GM19438 (cell line): ENCODE results near the gene C1orf198.

Source experiments
- ATAC-seq: cut with Tn5 transposase; IDR thresholded peaks from one replicate; pipeline ENCODE4 v1.9.1; 2021; ENCODE audit warnings: low read depth; ENCODE audit not compliant: unreplicated experiment

Gene C1orf198

DNA sequence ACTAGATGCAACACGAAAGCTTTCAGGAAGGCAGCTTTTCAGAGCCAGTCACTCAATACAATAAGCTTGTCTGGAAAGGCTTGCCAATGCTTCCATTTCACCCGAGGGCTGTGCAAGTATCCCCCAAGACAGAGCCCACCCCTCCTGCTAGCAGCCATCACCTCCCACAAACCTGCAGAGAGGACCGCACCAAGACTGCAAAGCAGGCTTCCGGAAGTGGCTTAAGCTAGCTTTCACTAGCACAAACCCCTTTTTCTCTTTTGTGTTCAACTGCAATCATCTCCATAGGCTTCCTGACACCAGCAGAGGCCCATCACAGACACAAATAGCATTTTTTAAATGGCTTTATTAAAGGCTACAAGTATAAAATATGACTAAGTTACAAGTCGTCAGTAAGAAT lies 31.5 kb downstream of the C1orf198 start:
- ATAC-seq = no peak

DNA sequence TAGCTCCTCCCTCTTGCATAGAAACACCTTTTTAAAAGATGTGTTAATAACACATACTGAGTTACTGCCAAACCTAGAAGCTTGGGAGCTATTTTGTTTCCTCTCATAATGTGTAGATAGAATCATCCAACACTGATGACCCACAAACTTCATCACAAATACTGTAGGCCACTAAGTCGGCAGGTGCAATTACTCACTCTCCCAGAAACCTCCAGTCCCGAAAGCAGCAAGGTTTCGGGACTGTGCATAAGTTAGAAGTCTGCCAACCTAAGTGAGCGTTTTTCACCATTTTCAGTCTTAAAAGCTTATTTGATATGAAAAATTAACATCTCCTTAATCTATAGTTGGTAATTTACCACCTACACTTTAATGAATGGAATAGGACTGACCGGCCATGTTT lies 32.0 kb downstream of the C1orf198 start:
- no peak for ATAC-seq

DNA sequence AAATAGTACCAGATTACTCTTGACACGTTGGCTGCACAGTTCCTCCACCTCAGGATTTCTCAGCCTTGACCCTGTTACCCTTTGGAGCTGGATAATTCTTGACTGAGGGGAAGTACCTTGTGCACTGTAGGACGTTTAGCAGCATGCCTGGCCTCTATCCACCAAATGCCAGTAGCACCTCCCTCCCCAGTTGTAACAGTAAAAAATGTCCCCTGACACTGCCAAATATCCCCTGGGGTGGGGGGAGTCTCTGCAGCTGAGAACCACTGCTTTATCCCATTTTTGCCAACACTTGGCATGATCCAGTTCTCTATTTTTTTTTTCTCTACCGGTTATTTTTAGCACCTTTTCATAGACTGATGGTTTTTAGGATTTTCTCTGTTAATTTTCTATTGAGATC lies 34.0 kb downstream of the C1orf198 start:
- no peak for ATAC-seq

DNA sequence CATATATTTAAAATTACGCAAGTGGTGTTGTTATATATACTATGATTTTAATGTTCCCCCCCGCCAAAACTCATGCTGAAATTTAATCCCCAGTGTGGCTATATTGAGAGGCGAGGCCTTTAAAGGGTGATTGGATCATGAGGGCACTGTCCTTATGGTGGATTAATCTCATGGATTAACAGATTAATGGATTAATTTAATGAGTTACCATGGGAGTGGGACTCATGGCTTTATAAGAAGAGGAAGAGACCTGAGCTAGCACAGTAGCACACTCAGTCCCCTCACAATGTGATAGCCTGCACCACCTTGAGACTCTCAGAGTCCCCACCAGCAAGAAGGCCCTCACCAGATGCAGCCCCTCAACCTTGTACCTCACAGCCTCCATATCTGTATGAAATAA lies 34.8 kb downstream of the C1orf198 start:
- ATAC-seq = no peak

DNA sequence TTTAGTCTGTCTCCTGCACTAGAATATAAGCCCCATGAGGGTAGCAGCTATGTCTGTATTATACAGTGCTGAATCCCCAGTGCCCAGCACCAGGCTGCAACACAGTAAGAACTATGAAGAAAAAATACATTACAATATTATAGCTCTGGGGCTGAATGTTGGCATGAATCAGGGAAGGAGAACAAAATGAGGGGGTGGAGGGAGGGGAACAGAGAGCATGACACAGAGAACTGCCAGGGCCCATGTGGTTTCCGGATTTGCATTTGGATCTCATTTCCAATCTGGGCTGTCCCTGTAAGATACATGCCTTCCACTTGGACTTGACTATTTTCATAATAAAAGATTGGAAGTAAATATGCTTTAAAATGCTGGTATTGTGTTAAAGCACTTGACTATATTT lies 35.8 kb downstream of the C1orf198 start:
- ATAC-seq = no peak

DNA sequence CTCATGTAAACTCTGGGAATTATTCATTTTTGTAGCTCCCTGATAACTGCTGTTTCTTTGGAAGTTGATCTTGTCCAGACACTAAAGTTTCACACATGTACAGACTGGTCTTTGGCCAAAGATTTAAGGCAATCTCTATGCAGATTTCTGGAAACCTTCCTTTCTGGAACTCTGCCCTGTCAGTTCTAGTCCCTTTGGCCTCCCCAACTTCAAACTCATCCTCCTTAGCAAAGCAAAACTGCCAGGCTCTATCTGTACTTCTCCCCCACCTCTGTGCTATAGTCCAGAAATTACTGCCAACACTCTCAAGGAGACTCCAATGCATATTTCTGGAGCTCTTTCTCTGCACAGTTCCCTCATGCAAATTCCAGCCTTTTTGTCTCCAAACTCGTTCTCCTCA lies 36.5 kb downstream of the C1orf198 start:
- ATAC-seq = no peak

DNA sequence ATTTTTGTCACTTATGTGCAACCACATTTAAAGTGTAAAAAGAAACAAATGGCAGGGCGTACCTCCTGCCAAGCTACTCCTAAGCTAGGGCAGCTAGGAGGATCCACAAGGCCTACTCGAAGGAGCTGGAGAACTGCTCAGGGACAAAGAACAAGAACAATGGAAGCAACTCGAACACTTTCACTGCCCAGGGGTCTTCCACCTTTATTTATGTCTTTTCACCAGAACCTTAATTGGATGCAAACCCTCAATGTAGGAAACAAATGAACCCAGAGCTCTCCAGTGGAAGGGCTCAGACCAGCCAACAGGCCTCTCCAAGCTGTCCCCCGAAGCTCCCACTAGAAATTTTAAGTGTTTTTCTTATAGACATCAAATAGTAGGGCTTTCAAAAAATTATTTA lies 39.9 kb downstream of the C1orf198 start:
- ATAC-seq = no peak

DNA sequence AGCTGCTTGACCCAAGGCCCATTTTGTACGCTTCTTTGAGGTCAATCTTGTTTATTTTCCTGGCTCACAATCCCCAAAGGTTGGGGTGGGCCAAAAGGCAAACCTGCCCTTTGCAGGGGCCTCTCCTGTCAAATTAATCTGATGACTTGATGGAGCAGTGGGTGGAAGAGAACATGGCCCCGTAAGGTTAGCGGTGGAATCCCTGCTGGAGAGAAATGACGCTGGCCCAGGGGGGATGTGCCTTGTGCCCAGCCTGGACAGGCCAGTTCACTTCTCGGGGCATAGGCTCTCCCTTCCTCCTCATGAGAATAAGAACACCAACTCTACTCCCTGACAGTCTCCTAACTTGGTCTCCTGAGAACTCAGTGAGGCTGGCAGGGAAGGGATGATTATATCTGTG lies 40.5 kb downstream of the C1orf198 start:
- no peak for ATAC-seq

DNA sequence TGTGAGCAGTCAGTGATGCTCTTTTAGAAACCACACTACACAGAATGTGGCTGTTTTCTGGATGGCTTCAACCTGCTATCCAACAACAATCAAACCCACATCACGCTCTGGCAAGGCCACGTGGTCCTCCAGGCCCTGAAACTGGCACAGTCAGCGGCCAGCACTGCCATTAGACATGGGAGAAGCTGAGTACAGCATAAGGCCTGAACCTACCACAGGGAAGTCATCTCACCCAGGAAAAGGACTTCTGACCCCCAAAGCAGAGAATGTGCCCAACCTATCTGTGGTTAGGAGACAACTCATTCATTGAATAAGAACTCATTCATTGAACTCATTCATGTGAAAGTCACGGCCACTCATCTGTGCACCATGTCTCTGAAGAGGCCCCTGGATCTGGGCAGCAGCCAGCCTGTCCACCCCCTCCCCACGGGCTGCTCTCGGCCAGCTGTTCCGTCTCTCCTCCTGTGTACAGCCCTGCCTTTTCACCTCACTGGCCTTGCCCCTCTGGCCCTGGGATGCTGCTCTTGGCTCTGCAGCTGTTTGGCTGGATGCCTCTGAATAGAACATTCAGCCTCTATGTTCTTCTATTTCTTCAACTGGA lies 41.1 kb downstream of the C1orf198 start:
- no peak for ATAC-seq

DNA sequence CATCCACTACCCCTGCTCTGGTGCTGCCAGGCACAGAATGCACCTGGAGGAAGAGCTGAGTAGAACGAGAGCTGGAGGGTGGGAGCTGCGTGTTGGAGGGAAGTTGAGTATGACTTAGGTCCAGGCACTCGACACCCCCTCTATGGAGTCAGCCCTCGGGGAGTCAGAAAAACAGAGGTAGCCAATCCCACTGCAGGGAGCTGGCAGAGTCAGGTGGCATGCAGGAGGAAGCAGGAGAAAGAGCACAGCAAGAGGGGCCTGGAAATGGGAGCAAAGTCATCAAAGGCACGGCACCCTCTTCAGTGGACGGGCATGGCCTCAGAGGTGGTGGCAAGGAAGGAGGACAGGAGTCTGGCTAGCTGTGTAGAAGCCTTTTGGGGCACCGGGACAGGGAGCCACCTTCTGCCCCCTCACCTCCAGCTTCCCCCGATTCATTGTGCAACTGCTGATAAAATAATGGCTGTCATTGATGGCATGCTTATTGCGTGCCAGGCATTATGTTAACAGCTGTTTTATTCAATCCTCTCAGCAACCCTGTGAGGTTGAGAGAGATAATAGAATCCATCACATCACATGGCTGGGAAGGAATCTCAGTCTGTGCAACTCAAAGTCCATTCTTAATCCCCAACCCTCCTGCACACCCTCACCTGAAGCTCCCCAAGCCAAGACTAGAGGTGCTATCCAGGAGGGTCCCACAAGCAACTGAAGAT lies 42.0 kb downstream of the C1orf198 start:
- ATAC-seq = no peak

DNA sequence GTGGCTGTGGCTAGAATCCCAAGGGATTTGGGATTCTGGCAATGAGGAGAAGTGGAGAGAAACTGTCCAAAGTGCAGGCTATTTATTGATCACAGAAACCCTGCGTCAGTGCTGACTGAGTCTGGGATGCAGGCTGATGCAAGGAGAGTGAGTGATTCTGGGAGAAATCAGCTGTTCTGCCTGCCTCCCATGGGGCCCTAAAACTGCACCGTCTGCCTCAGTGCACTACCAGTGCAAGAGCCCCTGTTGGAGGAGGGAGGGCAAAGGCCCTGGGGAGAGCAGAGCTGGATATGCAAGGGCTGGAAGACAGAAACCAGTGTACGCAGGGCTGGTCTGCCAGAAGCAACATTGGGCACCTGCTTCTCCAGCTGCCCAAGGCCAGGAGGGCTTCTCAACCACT lies 42.6 kb downstream of the C1orf198 start:
- no peak for ATAC-seq

DNA sequence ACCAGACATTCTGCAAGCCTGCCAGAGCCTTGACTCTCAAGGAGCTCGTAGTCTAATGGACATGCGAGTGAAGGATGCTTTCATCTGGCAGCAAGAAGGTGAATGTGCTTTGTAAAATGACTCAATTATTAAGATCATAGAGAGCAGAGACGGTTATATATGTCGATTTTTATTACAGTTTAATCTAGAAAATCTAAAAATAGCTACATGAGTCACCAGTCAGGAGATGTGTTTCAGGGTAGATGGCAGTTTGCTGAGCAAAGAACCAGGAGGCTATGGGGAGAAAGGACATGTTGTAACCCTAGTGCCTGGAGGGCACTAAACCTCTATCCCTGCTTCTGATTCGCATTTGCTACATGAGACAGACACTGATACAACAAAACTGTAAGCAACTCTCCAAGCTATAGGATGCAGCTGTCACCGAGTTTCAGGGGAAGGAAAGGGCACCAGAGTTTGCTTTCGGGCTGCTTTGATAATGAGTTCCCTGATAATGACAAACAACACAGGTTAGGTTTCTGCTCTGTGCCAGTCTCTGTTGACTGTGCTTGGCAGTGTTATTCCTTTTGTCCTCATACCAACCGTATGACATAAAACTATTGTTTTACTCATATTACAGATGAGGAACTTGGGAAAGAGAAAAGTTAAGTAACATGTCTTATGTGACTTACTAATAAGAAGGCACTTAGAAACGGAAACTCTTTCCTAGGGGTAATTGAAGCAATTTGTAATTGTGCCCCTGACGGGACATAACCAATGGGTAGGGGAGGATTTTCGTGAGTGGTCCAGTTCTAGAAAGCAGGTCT lies 43.2 kb downstream of the C1orf198 start:
- ATAC-seq = no peak

DNA sequence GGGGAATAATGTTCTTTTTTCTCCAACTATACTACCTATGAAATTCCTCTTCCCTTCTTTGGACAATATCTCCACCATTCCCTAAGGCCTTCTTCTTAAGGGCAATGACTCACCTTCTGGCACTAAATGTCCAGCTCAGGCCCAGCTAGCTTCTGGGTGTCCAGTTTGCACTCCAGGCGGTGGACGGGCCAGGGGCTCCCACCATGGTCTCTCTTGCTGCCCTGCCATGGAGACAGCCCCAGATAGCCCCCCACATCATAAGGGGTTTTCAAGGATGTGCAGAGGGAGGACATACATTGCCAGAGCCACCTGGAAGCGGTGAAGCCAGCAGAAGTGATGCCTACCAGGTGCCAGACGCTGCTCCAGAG lies 43.8 kb downstream of the C1orf198 start:
- ATAC-seq = no peak

DNA sequence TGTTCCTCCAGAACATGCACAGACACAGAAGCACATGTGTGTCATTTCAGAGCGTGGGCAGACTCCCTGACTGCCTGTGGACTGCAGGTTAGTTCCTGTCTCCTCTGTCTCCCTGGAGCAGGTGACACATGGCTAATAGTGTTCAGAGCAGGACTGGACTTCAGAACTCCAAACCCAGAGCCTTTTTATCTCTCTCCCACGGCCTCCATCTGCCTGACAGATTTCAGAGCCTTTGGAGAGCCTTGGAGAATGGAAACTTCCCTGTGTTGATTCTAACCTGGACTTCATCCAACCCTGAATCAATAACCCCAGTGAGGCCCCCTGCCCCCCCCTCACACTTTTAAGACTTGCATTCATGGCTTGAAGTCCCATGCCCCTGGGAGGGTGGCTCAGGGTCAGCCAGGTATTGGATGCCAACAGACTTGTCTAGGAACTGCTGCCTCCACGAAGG lies 44.4 kb downstream of the C1orf198 start:
- ATAC-seq = no peak

DNA sequence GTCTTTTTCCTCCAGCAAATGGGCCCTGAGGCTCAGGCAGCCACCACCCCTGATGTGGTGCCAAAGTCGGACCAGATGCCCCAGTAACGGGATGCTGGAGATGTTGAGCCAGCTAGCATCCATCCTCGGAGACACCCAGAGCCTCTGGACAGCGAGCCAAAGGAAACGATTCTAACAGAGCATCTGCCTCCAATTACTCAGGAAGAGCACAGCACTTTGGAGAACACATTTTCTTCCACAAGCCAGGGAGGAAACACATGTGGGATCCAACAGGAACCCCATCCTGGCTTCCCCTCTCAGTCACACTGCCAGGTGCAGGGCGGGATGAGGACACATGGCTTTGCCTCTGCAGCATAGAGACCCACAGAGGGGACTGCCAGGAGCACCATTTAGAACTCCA lies 44.9 kb downstream of the C1orf198 start:
- ATAC-seq = no peak

DNA sequence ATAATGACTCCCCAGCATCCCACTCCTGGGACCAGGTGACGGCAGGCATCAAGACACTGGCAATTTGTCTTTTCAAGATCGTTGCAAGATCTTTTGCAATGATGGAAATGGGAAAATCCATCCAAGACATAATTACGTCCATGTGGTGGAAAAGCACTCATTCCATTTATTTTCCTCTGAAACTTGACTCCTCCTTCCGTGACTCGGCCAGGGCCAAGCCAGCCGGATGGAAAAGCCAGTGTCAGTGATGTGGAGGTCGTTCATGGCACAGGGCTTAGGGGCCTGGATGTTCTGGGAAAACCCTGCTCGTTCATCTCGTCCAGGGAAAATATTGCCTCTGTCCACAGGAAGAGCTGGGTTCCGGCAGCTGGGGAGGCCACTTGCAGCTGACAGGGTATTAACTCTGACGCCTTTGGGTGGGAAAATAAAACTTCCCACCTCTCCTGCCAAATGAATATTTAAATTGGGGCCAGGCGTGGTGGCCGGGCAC lies 46.2 kb downstream of the C1orf198 start:
- no peak for ATAC-seq

DNA sequence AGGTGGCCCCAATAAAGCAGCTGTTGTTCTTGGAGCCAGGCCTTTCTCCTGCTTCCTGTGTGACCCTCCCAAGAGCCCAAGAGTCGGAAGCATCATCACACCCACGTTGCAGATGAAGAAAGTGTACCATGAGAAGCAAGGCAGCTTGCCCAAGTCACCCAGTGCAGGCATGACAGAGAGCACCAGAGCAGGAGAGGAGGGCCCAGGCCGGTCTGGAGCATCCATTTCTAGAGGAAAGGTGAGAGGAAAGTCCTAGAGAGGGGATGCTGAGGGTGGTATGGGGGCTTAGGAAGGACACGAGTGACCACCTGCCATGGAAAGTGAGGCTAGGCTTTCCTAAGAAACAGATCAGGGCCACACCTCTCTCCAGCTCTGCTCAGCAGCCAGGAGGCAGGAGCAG lies 47.0 kb downstream of the C1orf198 start:
- ATAC-seq = no peak

DNA sequence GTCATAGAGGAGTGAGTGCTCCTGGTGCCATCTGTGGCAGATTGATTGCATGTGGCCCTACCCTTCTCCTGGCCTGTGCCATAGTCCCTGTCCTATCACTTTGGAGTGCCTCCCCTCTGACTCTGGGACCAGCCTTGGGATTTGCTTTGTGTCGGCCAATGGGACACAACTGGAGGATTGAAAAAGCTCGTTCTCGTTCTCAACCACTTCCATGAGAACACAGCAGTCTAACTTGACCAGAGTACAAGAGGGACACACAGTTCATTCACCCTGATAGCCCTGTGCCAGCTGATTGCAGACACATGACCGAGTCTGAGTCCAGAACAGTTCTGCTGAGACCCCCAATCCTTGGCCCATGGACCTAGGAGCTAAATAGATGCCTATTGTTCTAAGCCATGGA lies 47.8 kb downstream of the C1orf198 start:
- no peak for ATAC-seq

DNA sequence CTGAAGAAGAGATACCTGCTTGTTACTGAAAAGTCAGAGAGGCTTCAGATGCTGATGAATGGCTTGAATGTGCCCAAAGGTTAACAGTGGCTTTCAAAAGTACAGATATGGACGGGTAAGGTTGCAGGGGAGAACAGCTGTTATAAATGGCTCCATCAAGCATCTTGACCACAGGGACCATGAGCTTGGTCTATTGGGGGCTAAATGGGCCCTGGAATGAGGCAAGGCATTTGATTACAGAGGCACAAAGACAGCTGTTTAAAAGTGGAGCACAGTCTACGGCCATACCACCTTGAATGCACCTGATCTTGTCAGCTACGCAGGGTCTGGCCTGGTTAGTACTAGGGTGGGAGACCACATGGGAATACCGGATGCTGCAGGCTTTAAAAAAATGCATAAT lies 48.3 kb downstream of the C1orf198 start:
- no peak for ATAC-seq

DNA sequence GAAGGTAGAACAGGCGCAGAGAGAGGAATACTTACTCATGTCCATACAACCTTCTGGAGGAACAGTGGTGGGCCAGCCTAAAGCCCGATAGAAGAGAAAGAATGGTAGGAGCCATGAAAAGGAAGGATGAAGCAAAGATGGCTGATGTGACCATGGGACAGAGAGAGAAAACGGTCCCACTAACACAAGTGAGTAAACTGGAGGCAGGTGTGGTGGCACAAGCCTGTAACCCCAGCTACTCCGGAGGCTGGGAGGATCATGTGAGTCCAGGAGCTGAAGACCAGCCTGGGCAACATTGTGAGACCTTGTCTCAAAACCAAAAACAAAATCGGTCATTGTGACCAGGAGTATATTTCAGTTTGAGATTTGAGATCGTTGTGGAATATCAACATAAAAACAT lies 49.4 kb downstream of the C1orf198 start:
- no peak for ATAC-seq

DNA sequence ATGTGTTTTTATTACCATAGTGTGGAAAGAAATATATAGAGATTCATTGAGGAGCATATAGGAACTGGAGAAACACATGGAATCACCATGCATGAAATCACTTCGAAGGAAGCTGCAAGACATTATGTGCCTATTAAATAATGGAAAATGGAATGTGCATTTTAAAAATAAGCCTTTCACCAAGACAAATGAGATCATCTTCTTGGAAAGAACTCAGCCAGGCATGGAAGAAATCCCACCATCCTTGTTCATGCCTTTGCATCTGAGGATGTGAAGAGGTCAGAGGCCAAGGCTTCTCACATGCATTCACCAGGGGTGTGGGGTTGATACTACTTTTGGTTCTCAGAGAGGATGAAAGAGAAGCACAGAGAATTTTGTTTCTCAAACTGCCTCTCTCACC lies 50.0 kb downstream of the C1orf198 start:
- ATAC-seq = no peak

DNA sequence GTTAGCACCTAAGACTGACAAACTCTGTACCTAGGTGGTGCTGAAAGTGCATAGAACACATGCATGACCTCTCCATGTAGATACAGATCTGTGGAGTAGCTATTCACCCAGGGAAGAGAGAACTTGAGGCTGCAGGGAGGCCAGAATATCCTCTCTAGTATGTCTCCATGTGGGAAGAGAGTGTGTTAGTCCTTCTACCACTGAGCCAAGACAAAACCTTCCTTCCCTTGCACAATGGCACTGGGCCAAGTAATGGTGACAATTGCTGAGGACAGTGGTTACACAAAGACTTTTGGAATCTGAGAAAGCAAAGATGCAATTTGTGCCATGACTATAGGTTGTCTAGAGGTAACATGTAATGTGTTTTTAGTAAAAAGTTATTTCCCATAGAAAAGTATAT lies 52.3 kb downstream of the C1orf198 start:
- no peak for ATAC-seq
